ENCODE measurements around the gene CIC.
A peak's percentile ranks its signal among the peaks of the same experiment; 100 is the strongest.
"Not testable (repeated sequence)": the region's sequence is repeated elsewhere in the genome, so short reads cannot be mapped to it uniquely, and the experiment has no call there.

CIC gene

DNA sequence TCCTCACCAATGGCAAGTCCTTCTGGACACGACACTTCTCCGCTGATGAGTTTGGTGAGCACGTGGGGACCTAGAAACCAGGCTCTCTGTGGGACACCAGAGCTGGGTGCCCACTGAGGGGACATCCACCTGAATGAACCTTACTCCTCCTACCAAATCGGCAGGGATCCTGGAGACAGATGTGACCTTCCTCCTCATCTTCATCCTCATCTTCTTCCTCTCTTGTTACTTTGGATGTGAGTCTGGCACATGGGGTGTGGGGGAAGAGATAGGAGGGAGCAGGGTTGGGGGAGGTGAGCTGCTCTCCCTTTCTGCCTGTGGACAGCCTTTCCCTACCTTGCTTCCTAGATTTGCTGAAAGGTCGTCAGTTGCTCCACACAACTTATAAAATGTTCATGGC lies 46.0 kb downstream of the CIC start:
- DNase-seq: no peak

DNA sequence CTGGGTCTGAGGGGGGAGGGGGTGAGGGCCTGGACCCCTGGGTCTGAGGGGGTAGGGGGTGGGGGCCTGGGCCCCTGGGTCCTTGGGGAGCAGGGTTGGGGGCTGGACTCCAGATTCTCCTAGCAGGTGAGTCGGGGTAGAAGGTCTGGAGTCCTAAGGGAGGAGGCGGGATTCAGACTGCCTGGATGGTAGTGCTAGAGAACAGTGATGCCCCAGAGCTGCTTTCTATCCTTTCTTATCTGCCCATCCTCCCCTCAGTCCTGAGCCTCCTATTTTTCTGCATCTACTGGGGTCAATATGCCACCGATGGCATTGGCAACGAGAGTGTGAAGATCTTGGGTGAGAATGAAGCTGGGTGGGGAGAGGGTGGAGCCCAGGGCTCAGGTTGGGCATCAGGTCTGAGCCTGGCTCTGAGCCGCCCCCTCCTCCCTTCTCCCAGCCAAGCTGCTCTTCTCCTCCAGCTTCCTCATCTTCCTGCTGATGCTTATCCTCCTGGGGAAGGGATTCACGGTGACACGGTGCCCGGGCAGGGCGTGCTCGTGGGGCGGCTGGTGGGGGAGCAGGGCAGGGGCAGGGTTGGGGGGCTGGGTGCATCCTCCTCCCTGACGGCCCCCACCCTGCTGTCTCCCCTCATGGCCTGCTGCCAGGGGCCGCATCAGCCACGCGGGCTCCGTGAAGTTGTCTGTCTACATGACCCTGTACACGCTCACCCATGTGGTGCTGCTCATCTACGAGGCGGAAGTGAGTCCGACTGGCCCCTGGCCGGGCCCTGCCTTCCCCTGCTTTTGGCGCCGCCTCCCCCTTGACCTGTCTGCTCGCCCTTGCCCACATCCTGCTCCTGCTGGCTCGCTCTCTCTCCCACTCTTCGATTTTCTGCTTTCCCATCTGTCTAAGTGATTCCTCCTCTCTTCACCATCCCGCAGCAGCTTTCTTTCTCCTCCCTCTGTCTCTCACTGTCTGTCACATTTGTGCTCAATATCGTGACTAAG lies 47.5 kb downstream of the CIC start:
- DNase-seq: no peak

- no peak for DNase-seq
These were observed 48.5 kb downstream of the CIC start for GRCh38 chr19:42317535-42317934.

GRCh38 chr19:42322305-42322704 lies 53.3 kb downstream of the CIC start:
- DNase-seq: no peak

DNA sequence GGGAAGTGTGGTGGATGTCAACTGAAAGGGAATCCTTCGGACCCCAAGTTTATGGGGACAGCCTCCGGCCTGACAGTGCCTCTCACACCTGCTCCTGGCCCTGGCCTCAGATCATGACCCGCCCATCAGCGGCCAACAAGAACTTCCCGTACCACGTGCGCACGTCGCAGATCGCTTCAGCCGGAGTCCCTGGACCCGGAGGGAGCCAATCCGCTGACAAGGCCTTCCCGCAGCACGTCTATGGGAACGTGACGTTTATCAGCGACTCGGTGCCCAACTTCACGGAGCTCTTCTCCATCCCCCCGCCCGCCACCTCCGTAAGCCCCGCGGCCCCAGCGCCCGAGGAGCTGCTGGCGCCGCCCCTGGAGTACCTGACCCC lies 54.4 kb downstream of the CIC start:
- no peak for DNase-seq

GRCh38 chr19:42323852-42324654 lies 55.0 kb downstream of the CIC start:
- no peak for DNase-seq

GRCh38 chr19:42324655-42325307 lies 55.7 kb downstream of the CIC start:
- no peak for DNase-seq

- DNase-seq: peak; percentile 98 to 99
These were observed 56.4 kb downstream of the CIC start, which contains the start of gene MEGF8 for GRCh38 chr19:42325308-42325895. Gene MEGF8, plus strand, starts transcription at chr19:42325635. Its CDS starts 609 bp downstream, at chr19:42326244.

- DNase-seq: peak in 1 of 2 experiments; percentile 29
These were observed 57.1 kb downstream of the CIC start for GRCh38 chr19:42325896-42326771.

DNA sequence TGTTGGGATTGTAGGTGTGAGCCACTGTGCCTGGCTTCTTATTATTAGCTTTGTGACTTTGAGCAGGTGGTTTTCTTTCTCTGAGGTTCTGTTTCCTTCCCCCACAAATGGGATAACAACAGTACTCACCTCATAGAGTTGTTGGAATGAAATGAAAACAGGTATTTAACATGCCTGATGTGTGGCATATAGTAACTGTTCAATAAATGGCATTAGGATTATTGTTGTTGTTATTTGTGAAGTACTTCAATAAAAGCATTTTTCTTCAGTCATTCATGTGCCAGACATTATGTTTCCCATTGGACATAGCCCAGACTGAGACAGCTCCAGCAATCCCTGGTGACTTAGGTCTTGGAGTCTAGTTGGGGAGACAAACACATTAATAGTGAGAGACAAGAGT lies 57.9 kb downstream of the CIC start:
- no peak for DNase-seq

DNA sequence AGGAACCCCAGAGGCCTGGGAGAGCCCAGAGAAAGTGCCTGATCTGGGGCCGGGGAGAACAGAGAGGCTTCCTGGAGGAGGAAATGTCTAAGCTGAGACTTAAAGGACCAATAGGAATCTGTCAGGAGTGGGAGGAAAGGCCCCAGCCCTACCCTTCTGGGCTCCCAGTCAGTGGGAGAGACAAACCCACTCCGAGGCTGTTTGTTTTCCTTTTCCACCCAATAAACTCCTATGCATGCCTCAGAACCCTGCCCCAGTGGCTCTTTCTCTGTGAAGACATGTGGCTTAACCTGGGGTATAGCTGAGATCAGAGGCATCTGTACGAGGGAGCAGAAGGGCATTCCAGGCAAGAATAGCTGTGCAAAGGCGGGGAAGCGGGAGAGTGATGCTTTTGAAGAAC lies 58.3 kb downstream of the CIC start:
- no peak for DNase-seq

GRCh38 chr19:42328106-42328505 lies 59.1 kb downstream of the CIC start:
- no peak for DNase-seq

- DNase-seq: no peak
These were observed 59.8 kb downstream of the CIC start for GRCh38 chr19:42328854-42329253.

- DNase-seq: no peak
These were observed 61.2 kb downstream of the CIC start for GRCh38 chr19:42330241-42330711.

- not testable (repeated sequence) for DNase-seq
These were observed 62.3 kb downstream of the CIC start for GRCh38 chr19:42331333-42331732.

DNA sequence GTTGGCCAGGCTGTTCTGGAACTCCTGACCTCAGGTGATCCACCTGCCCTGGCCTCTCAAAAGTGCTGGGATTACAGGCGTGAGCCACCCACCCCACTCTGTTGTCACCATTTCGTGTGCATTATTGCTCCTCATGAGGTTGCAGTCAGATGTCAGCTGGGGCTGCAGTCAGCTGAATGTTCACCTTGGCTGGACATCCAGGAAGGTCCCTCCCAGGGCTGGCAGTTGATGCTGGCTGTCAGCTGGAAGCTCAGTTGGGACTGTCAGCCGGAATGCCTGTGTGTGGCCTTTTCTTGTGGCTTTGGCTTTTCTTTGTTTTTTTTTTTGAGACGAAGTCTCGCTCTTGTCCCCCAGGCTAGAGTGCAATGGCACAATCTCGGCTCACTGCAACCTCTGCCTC lies 63.0 kb downstream of the CIC start:
- no peak for DNase-seq

GRCh38 chr19:42333018-42333417 lies 64.0 kb downstream of the CIC start:
- DNase-seq: no peak

DNA sequence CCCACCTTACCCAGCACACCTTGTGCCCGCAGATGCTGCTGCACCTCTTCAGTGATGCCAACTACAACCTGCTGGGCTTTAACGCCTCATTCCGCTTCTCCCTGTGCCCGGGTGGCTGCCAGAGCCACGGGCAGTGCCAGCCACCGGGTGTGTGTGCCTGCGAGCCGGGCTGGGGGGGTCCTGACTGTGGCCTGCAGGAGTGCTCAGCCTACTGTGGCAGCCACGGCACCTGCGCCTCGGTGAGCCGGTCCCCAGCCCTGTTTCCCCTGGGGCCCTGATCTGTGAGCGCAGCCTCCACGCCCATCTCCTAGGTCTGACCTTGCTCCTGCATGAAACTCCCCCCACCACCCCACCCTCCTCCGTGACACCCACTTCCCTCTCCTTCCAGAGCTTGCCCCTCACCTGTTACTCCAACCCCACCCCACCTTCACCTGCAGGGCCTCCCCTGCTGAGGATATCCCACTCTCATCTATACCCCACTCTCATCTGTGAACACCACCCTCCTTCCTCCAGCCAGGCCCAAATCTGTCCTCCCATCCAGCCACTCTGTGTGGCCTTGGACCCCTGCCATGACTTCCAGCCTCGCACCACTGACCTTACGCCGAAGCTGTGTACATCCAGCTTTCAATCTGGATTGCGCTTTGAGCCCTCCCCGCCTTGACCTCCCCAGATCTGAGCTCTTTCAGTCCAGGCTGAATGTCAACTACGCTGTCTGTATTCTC lies 65.1 kb downstream of the CIC start:
- no peak for DNase-seq

- no peak for DNase-seq
These were observed 65.8 kb downstream of the CIC start for GRCh38 chr19:42334697-42335373.

DNA sequence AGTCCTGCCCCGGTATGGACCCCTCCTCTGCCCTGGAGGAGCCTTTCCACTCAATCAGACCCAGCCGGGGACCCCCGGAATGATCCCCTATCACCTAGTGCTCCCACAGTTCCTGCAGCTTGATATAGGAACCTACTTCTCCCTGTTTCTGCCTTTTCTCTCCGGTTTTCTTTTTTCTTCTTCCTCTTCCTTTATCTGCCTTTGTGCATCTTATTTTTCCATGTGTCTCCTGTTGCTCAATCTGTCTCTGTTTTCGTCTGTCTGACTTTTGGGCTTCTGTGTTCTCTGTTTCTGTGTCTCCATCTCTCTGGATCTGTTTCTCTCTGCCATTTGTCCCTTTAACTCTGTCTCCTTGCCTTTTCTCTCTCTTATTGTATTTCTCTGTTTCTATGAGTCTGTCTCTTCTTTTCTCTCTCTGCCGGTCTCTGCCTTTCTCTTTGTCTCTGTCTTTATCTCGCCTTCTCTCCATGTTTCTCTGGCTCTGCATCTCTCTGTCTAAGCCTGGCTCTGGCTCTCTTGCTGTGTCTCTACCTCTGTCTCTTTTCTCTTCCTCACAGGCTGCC lies 66.4 kb downstream of the CIC start:
- DNase-seq: no peak

Data from AML-193 (cell line).